GM21825 (cell line): Measurements from ENCODE around the gene PDRG1.
"Not testable (repeated sequence)": the region's sequence is repeated elsewhere in the genome, so short reads cannot be mapped to it uniquely, and the experiment has no call there.

Experiments used
- ATAC-seq: cut with Tn5 transposase; IDR thresholded peaks from one replicate; pipeline ENCODE4 v1.9.1; 2021; ENCODE audit warnings: mild to moderate bottlenecking, moderate library complexity; ENCODE audit not compliant: unreplicated experiment

Gene PDRG1

DNA sequence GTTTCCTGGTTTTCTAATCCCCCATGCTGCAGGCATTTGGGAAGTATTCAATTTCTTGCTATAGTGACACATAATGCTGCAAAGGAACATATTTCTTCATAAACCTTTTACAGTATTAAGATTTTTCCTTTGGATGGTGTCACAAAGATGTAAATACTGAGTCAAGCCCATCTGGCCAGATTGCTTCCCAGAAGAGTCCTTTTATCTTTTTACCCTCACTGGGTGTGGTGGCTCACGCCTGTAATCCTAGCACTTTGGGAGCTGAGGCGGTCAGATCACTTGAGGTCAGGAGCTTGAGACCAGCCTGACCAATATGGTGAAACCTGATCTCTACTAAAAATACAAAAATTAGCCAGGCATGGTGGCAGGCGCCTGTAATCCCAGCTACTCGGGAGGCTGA is 22.2 kb downstream of the PDRG1 start:
- ATAC-seq, result not testable (repeated sequence)

DNA sequence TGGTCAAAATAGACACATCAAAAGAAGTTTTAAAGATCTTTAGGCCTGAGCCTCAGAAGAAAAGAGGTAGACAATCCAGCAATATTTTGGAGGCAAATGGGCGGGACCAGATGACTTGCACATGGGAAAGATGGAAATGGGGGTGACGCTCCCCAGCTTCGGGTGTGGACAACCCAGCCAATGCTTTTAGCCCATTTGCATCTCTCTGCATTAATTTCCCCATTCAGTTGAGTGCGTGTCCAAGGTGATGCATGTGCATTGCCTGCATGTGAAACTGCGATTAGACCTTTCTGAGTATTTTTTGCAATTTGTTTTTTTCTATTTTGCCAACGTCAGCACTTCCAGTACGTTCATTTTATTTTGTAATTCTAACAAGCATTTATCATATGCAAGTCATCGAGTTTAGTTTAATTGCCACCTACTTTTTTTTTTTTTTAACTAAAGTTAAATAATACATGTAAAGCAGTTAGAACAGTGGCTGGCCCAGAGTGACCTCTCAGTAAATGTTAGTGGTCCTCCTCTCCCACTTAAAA is 24.2 kb downstream of the PDRG1 start:
- ATAC-seq, result no peak

DNA sequence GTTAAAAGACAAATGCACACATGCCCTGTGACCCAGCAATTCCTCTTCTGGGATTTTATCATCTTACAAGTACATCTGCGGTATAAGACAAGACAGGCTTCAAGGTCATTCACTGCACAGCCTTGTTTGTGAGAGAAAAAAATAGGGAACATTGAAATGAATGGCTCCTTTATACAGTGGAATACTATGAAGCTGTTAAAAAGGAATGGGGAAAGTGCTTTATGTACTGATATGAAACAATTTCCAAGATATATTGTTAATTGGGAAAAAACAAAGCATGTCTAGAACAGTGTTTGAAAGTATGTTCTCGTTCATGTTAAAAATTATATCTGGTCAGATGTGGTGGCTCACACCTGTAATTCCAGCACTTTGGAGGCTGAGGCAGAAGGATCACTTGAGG is 25.4 kb downstream of the PDRG1 start:
- ATAC-seq, result no peak

DNA sequence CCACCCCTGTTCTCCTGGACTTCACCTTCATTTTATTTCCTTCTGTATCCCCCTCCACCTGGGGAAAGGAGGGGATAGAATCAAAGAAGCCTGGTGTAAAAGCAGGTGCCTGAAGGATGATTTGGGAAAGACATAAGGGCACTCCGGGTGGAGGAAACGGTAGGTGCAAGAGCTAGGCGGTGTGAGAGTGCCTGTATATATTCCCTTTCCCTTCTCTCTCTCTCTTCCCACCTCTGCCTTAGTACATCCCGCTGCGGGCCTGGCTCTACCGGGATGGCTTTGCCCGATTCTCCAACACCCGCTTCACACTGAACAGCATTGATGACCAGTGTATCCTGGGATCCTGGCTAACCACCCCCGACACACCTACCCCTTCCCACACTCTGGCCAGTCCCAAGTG is 26.2 kb downstream of the PDRG1 start:
- ATAC-seq, result no peak

DNA sequence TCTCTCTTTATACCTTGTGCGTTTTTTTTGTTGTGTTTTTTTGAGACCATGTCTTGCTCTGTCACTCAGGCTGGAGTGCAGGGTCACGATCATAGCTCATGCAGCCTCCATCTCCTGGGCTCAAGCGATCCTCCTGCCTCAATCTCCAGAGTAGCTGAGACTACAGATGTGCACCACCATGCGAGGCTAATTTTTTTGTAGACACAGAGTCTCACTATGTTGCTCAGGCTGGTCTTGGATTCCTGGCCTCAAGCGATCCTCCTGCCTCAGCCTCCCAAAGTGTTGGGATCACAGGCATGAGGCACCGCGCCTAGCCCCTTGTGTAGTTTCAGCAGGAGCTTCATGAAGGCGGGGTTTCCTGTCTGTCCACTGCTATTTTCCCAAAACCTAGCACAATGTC is 27.3 kb downstream of the PDRG1 start:
- no peak for ATAC-seq

DNA sequence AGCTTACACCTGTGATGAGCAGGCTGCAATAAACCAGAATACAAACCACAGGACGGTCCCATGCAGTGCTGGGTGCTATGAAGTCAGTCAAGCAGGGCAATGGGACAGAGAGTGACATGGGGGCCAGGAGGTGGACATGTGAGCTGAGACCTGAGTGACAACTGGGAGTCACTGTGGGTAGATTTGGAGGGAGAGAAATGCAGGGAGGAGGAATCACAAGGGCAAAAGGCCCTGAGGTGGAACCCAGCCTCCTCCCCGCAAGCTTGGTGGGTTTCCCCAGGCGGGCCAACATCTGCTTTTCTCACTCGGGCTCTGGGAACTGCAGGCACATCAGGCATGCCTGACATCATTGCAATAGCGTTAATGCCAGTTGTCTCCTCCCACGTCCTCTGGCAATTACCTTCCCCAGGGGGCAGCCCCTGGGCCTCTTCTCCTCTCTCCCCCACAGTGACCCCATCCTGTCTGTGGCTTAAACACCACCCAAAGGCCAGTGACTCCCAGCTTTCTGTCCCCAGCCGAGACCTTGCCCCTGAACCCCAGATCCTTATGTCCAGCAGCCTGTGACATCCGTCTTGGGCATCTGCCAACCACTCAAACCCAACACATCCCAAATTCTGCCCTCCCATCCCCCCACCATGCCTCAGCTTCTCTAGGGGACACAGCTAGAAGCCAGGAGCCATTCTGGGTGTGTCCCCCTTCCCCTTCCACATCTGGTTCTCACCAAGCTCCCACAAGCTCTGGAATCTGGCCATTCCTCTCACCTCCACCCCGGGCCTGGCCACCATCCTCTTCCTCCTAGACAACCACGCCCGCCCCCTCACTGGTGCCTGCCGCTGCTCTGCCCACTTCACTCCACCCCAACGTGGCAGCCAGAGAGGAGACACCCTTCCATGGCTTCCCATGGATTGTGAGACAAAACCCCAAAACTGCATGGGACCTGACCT is 28.2 kb downstream of the PDRG1 start:
- ATAC-seq, result peak; percentile 76

DNA sequence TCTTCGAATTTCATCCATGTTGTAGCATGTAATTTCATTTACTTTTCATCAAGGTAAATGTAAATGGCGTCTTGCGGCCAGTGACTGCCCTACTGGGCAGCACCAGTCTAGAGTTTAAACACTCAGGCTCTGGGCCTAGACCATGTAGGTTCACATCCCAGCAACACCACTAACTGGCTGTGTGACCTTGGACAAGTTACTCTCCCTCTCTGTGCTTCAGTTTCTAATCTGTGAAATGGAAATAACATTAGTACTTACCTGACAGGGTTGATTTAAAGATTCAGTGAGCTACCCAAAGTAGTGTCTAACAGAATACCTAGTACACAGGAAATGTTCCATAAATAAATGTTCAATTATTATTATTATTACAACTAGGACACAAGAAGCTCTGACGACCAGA is 29.3 kb downstream of the PDRG1 start:
- no peak for ATAC-seq

DNA sequence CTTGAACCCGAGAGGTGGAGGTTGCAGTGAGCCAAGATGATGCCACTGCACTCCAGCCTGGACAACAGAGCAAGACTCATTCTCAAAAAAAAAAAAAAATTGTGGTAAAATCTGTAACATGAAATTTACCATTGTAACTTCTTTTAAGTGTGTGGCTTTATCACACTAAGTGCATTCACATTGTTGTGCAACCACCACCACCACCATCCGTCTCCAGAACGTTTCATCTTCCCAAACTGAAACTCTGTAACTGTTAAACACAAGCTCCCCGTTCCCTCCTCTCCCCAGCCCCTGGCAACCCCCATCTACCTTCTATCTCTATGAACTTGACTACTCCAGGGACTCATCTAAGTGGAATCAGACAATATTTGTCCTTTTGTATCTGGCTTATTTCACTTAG is 29.7 kb downstream of the PDRG1 start:
- no peak for ATAC-seq

DNA sequence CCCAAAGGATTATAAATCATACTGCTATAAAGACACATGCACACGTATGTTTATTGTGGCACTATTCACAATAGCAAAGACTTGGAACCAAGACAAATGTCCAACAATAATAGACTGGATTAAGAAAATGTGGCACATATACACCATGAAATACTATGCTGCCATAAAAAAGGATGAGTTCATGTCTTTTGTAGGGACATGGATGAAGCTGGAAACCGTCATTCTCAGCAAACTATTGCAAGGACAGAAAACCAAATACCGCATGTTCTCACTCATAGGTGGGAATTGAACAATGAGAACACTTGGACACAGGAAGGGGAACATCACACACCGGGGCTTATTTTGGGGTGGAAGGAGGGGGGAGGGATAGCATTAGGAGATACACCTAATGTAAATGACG is 30.4 kb downstream of the PDRG1 start:
- not testable (repeated sequence) for ATAC-seq

DNA sequence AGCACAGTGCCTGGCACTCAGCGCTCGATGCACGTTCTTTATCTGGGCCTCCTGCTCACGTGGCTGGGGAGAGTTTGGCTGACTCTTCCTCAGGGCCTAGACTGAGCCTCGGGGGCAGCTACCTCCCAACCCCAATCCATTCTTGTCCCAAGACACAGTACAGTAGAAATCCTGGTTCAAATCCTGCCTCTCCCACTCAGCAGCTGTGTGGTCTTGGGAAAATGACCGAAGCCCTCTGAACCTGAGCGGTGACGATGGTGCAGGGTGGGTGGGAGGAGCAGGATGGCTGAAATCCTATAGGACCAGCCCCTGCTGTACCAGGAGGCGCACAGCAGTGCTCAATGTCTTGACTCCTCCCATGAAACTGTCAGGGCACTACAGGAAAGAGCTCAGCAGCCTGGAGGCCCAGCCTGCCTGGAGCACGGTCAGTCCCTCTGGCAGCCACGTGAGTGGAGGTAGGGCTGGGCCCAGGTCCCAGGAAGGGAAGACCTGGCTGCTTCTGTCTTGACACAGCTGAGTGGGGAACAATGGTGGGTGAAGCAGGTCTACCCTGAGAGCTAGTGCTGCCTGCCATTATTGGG is 31.5 kb downstream of the PDRG1 start:
- ATAC-seq, result no peak

DNA sequence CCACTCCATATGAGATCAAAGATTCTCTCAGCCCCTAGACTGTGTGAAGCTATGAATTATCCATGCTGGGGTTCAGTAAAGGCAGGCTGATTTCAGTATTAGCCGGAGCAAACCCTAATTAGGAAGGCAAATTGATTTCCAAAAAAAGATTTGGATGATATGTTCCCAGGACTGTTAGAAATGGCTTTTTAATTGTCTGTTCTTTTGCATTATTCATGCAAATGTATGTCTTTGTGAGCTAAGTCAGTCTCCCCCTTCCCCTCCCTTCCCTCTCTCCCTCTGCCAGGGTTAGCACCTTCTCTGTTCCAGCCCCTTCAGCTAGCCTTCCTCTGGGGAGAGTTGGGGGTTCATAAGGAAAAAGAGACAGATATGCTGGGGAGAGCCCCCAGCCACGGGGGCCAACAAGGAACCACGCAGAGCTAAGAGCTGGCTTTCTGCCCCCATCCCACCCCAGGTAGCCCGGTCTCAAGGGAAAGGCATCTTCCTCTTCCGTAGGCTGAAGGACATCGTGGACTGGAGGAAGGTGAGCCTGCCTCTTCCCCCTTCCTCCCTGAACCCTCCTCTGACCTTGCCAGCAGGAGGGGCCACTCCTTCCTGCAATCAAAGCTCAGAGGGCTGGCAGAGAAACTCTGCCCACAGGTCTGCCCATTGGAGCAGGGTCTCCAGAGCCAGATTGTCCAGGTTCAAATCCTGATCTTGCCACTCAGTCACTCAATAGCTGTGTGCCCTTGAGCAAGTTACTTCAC is 32.3 kb downstream of the PDRG1 start:
- ATAC-seq, result no peak

DNA sequence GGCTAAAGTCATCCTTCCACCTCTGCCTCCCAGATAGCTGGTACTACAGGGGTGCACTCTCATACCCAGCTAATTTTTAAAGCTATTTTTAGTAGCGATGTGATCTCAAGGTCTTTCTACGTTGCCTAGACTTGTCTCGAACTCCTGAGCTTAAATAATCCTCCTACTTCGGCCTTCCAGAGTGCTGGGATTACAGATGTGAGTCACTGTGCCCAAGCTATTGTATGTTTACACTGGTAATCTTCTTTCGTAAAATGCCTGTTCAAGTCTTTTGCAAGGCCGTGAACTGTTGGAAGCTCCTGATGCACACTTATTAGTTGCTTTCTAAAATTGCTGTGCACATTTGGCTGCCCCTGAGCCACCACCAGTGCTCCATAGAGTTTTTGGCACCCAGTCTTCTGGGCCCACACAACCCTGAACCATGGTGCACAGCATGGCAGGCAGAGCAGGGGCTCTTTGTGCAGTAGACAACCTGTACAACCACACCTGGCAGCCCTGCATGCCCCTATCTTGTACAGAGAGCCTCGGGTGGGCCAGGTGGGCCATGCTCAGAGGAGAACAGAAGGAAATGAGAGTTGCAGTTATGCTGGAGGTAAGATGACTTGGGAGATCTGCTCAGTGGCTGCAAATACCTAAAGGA is 33.3 kb downstream of the PDRG1 start:
- ATAC-seq, result no peak

DNA sequence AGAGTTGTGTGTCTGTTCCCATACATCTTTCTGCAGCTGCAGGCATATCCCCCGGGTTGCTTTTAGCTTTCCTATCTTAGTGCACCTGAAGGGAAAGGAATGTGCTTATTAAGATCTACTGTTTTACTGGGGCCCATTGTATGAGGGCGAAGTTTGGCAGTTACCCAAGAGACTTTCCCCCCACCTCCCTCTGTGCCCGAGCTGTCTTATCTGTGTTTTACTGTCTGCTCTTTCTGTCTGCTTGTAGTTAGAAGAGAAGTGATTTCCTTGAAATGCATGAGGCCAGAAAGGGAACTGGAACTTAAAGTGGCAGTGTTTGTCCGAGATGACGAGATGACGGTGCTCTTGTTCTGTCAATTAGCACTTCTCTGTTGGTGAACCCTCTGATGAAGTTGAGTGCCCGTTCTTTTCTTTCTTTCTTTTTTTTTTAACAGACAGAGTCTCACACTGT is 33.9 kb downstream of the PDRG1 start:
- ATAC-seq, result not testable (repeated sequence)

DNA sequence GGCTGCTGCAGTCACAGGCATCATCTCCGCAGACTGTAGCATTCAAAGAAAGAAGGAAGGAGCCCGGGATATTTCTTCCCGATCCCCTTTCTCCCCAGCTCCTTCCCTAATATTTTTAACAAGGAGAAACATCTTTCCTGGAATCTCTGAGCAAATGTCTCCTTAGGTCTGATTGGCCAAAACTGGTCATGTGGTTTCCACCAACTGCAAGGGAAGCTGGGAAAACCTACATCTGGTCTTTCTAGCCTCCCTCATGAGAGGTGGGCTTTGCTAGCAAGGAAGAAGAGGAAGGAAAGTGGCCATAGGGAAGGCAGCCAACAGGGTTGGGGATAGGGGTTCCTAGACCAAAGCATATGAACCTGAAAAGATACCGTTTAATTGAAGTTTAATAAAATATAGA is 35.1 kb downstream of the PDRG1 start:
- no peak for ATAC-seq

DNA sequence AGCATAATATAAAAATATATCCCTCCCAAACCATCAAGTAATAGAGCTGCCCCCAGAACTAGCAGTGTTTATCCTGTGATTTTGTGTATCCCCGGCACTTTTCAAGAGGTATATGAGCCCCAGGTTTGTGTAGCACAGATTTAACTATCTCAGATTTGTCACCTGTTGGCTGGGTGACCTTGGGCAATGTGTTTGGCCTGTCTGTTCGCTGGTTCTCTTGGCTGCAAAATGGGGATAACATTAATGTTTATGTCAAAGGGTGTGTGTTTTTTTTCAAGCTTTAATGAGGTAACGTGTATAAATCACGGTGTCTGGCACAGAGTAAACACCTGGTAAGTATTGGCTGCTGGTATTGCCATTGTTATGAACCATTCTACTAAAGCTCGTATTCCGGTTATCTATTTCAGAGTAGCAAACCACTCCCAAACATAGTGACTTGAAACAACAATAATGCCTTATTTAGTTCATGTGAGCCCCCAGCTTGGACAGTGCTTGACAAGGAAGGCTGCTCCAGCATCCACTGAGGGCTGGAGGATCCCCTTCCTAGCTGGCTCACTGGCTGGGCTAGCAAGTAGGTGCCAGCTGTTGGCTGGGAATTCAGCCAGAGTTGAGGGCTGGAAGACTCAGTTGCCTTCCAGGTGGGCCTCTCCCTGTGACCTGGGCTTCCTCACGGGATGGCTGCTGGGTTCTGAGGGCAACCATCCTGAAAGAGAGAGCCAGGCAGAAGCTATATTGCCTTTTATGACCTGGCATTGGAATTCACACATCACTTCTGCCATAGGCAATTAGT is 36.2 kb downstream of the PDRG1 start:
- ATAC-seq, result no peak

DNA sequence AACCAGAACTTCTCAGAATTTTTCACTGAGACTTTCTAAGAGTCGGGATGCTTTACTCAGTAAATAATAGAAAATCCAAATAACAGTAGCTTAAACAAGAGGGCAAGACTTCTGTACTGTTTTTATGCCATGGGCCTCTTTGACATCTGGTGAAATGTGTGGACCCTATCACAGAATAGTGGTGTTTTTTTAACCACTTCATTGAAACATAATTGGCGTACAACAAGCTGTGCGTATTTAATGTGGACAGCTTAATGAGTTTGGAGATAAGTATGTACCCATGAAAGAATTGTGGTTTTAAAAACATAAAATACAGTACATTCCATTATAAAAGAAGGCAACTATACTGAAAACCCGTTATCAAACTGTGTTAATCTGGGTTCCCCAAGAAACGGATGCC is 37.7 kb downstream of the PDRG1 start:
- ATAC-seq, result no peak

DNA sequence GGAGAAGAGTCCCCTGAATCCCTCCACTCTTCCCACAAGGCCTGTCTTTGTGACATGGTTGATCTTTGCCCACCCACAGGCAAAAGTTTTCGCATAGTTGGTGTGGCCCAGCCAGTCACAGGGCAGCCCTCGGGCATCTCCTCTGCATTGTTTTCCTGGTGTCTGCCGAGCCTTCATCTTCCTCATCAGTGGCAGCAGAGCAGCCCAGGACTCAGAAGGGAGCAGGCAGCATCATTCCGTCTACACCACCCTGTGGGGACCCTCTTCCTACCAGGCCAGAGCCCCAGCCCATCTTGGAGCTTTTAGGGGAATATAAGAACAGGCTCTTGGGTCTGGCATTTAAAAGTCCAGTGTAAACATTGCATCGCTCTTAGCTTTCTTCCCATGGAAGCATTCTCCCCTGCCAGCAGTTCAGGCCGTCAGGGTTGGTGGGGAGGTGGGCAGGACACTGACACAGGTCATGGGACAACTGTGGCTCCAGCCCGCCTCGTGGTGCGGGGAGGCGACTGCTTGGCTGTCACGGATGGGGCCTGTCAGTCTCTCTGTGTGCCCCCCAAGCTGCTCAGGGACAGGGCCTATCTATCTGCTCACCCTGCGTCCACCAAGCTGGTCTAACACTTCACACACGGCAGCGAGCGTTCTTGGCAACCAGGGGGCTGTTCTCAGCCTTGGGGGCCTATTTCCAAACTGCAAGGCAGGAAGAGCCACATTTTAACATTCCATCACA is 38.3 kb downstream of the PDRG1 start:
- no peak for ATAC-seq

DNA sequence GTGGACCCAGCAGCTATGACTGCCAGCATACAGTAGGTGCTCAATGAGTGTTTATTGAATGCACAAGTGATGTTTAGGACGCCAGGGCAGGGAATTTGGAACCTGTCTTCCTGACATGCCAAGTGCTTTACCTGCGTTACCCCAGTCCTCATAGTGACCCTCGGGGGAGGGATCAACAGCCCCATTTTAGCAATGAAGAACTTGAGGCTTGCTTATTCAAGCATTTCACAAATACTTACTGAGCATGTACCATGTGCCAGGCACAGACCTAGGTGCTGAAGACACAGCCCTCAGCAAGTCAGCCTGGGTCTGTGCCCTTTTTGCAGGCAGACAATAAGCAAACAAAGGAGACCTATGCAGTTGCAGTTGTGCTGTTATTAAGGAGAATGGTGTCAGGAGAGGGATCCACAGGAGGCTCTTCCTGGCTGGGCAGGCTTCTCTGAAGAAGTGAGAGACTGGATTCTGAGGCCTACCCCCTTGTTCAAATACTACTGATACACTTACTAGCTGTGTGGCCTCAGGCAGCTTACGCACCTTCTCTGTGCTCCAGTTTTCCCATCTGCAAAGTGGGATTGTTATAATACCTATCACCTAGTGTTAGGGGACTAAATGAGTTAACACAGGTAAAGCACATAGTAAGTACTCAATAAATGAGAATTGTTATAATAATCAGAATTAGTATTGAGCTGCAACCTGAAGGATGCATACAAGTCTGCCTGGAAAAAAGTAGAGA is 41.6 kb downstream of the PDRG1 start:
- no peak for ATAC-seq
